ENCODE measurements around the gene SLC22A12.

The SLC22A12 gene

GRCh38 chr11:64599698-64600211, 8.7 kb downstream of the SLC22A12 start:
- H3K9ac ChIP-seq (ENCODE audit: low read length) = no peak overlapping the region
- peaks cover 14% of the 10 kb centered on the region; the same call in 1 of the 2 replicates for H3K9me3 ChIP-seq (ENCODE audit: control insufficient read depth, insufficient read depth, low read depth, low read length)
- no peaks in the 10 kb centered on the region; the same call in 1 of the 2 replicates for H3K4me1 ChIP-seq (ENCODE audit: control insufficient read depth, insufficient read depth, low read length)
- no peak overlapping the region for H3K27ac ChIP-seq (ENCODE audit: low read depth, low read length)
- H3K4me3 ChIP-seq (ENCODE audit: low read depth, low read length) = no peak overlapping the region
- no peaks in the 10 kb centered on the region for H3K36me3 ChIP-seq (ENCODE audit: control insufficient read depth, insufficient read depth, low read length)
- H3K27me3 ChIP-seq (ENCODE audit: control insufficient read depth, insufficient read depth, low read length) = no peaks in the 10 kb centered on the region

GRCh38 chr11:64600281-64600992, 9.4 kb downstream of the SLC22A12 start:
- H3K9me3 ChIP-seq (ENCODE audit: control insufficient read depth, insufficient read depth, low read depth, low read length) = peaks cover 10% of the 10 kb centered on the region; the same call in 1 of the 2 replicates
- peaks cover 2% of the 10 kb centered on the region; the same call in 1 of the 2 replicates for H3K4me1 ChIP-seq (ENCODE audit: control insufficient read depth, insufficient read depth, low read length)
- no peaks in the 10 kb centered on the region for H3K27me3 ChIP-seq (ENCODE audit: control insufficient read depth, insufficient read depth, low read length)
- no peak overlapping the region for H3K27ac ChIP-seq (ENCODE audit: low read depth, low read length)
- no peak overlapping the region for H3K4me3 ChIP-seq (ENCODE audit: low read depth, low read length)
- no peaks in the 10 kb centered on the region for H3K36me3 ChIP-seq (ENCODE audit: control insufficient read depth, insufficient read depth, low read length)
- no peak overlapping the region for H3K9ac ChIP-seq (ENCODE audit: low read length)

- Histone ChIP-seq H3K4me1 (ENCODE audit: control insufficient read depth, insufficient read depth, low read length) (peaks cover 2% of the 10 kb centered on the region; the same call in 1 of the 2 replicates), H3K9me3 (ENCODE audit: control insufficient read depth, insufficient read depth, low read depth, low read length) (no peaks in the 10 kb centered on the region), H3K36me3 (ENCODE audit: control insufficient read depth, insufficient read depth, low read length) (no peaks in the 10 kb centered on the region), H3K9ac (ENCODE audit: low read length) (no peak overlapping the region), H3K27ac (ENCODE audit: low read depth, low read length) (no peak overlapping the region), H3K27me3 (ENCODE audit: control insufficient read depth, insufficient read depth, low read length) (no peaks in the 10 kb centered on the region), H3K4me3 (ENCODE audit: low read depth, low read length) (no peak overlapping the region)
Observed at GRCh38 chr11:64601605-64602465, 10.8 kb downstream of the SLC22A12 start.

- Histone ChIP-seq H3K36me3 (ENCODE audit: control insufficient read depth, insufficient read depth, low read length) (no peaks in the 10 kb centered on the region), H3K27me3 (ENCODE audit: control insufficient read depth, insufficient read depth, low read length) (no peaks in the 10 kb centered on the region), H3K9ac (ENCODE audit: low read length) (no peak overlapping the region), H3K4me3 (ENCODE audit: low read depth, low read length) (no peak overlapping the region), H3K4me1 (ENCODE audit: control insufficient read depth, insufficient read depth, low read length) (peaks cover 2% of the 10 kb centered on the region; the same call in 1 of the 2 replicates), H3K9me3 (ENCODE audit: control insufficient read depth, insufficient read depth, low read depth, low read length) (no peaks in the 10 kb centered on the region), H3K27ac (ENCODE audit: low read depth, low read length) (no peak overlapping the region)
Observed at GRCh38 chr11:64602466-64603070, 11.5 kb downstream of the SLC22A12 start.

- Histone ChIP-seq H3K4me3 (ENCODE audit: low read depth, low read length) (no peak overlapping the region), H3K9me3 (ENCODE audit: control insufficient read depth, insufficient read depth, low read depth, low read length) (no peaks in the 10 kb centered on the region), H3K4me1 (ENCODE audit: control insufficient read depth, insufficient read depth, low read length) (peaks cover 4% of the 10 kb centered on the region; the same call in 1 of the 2 replicates), H3K27me3 (ENCODE audit: control insufficient read depth, insufficient read depth, low read length) (no peaks in the 10 kb centered on the region), H3K9ac (ENCODE audit: low read length) (no peak overlapping the region), H3K27ac (ENCODE audit: low read depth, low read length) (no peak overlapping the region), H3K36me3 (ENCODE audit: control insufficient read depth, insufficient read depth, low read length) (no peaks in the 10 kb centered on the region)
Observed at GRCh38 chr11:64603411-64604110, 12.5 kb downstream of the SLC22A12 start.

- Histone ChIP-seq H3K9ac (ENCODE audit: low read length) (no peak overlapping the region), H3K4me1 (ENCODE audit: control insufficient read depth, insufficient read depth, low read length) (peaks cover 7% of the 10 kb centered on the region; the same call in 1 of the 2 replicates), H3K27ac (ENCODE audit: low read depth, low read length) (no peak overlapping the region), H3K27me3 (ENCODE audit: control insufficient read depth, insufficient read depth, low read length) (no peaks in the 10 kb centered on the region), H3K9me3 (ENCODE audit: control insufficient read depth, insufficient read depth, low read depth, low read length) (no peaks in the 10 kb centered on the region), H3K36me3 (ENCODE audit: control insufficient read depth, insufficient read depth, low read length) (no peaks in the 10 kb centered on the region), H3K4me3 (ENCODE audit: low read depth, low read length) (no peak overlapping the region)
Observed at GRCh38 chr11:64604458-64605243, 13.6 kb downstream of the SLC22A12 start.

GRCh38 chr11:64605244-64605560, 14.2 kb downstream of the SLC22A12 start:
- H3K27me3 ChIP-seq (ENCODE audit: control insufficient read depth, insufficient read depth, low read length) = no peaks in the 10 kb centered on the region
- no peak overlapping the region for H3K4me3 ChIP-seq (ENCODE audit: low read depth, low read length)
- H3K27ac ChIP-seq (ENCODE audit: low read depth, low read length) = no peak overlapping the region
- H3K4me1 ChIP-seq (ENCODE audit: control insufficient read depth, insufficient read depth, low read length) = peaks cover 7% of the 10 kb centered on the region; the same call in 1 of the 2 replicates
- H3K9me3 ChIP-seq (ENCODE audit: control insufficient read depth, insufficient read depth, low read depth, low read length) = no peaks in the 10 kb centered on the region
- no peaks in the 10 kb centered on the region for H3K36me3 ChIP-seq (ENCODE audit: control insufficient read depth, insufficient read depth, low read length)
- no peak overlapping the region for H3K9ac ChIP-seq (ENCODE audit: low read length)

GRCh38 chr11:64605656-64606585, 14.9 kb downstream of the SLC22A12 start:
- peaks cover 7% of the 10 kb centered on the region; the same call in 1 of the 2 replicates for H3K4me1 ChIP-seq (ENCODE audit: control insufficient read depth, insufficient read depth, low read length)
- no peaks in the 10 kb centered on the region for H3K9me3 ChIP-seq (ENCODE audit: control insufficient read depth, insufficient read depth, low read depth, low read length)
- H3K36me3 ChIP-seq (ENCODE audit: control insufficient read depth, insufficient read depth, low read length) = no peaks in the 10 kb centered on the region
- no peak overlapping the region for H3K27ac ChIP-seq (ENCODE audit: low read depth, low read length)
- no peak overlapping the region for H3K4me3 ChIP-seq (ENCODE audit: low read depth, low read length)
- H3K9ac ChIP-seq (ENCODE audit: low read length) = no peak overlapping the region
- H3K27me3 ChIP-seq (ENCODE audit: control insufficient read depth, insufficient read depth, low read length) = no peaks in the 10 kb centered on the region

GRCh38 chr11:64606796-64607380, 15.9 kb downstream of the SLC22A12 start:
- Histone ChIP-seq H3K4me1 (ENCODE audit: control insufficient read depth, insufficient read depth, low read length) (peaks cover 7% of the 10 kb centered on the region; the same call in 1 of the 2 replicates), H3K9ac (ENCODE audit: low read length) (no peak overlapping the region), H3K27ac (ENCODE audit: low read depth, low read length) (no peak overlapping the region), H3K4me3 (ENCODE audit: low read depth, low read length) (no peak overlapping the region), H3K27me3 (ENCODE audit: control insufficient read depth, insufficient read depth, low read length) (no peaks in the 10 kb centered on the region), H3K36me3 (ENCODE audit: control insufficient read depth, insufficient read depth, low read length) (no peaks in the 10 kb centered on the region), H3K9me3 (ENCODE audit: control insufficient read depth, insufficient read depth, low read depth, low read length) (no peaks in the 10 kb centered on the region)

Data from HUES6 (cell line).